Measurements from ENCODE around the gene BCL2.

- TF ChIP-seq CTCF (IDR thresholded peaks at IDR 0.05) (no peak), POLR2A (IDR thresholded peaks at IDR 0.05) (no peak)
Observed at GRCh38 chr18:63272638-63273037, 46.9 kb downstream of the BCL2 start.
